ENCODE data around the gene SGMS1. TPM values are rescaled to one million over a fixed set of nuclear protein-coding genes. Genes with fewer than 3 reads are reported as not detected.

SGMS1 gene
- total and polyA plus RNA-seq, 2 donors from 2014 or later = 13.6 to 100 TPM

GRCh38 chr10:50405723-50406122 is 218.0 kb downstream of the SGMS1 start:
- DNase-seq (no peak), FAIRE-seq (no peak)
- Histone ChIP-seq H3K4me3 (ENCODE audit: low read length in 3 of 3) (no peak overlapping the region), H3K36me3 (ENCODE audit: control insufficient read depth in 2 of 3, insufficient read depth in 3 of 3, low read length in 3 of 3) (no peaks in the 10 kb centered on the region), H3K27ac (ENCODE audit: low read depth in 2 of 2, low read length in 2 of 2) (no peak overlapping the region), H3K9ac (ENCODE audit: low read length in 3 of 3) (no peak overlapping the region), H3K9me3 (ENCODE audit: control insufficient read depth in 2 of 3, insufficient read depth in 1 of 3, low read length in 3 of 3) (no peaks in the 10 kb centered on the region), H3K4me1 (ENCODE audit: control insufficient read depth in 2 of 3, insufficient read depth in 2 of 3, low read depth in 1 of 3, low read length in 3 of 3) (peaks cover 0 to 10% (median 4%) of the 10 kb centered on the region in 3 donors), H3K27me3 (ENCODE audit: control insufficient read depth, insufficient read depth, low read length) (no peaks in the 10 kb centered on the region)
- TF ChIP-seq CTCF (IDR thresholded peaks at IDR 0.05; ENCODE audit: borderline replicate concordance, extremely low read depth, insufficient read depth) = no peak
- intact Hi-C loops (cut with DNase I) = no loop called here

- H3K27ac ChIP-seq (ENCODE audit: low read depth in 2 of 2, low read length in 2 of 2) = no peak overlapping the region
- peak; percentile 90 for FAIRE-seq
- H3K9ac ChIP-seq (ENCODE audit: low read length in 3 of 3) = no peak overlapping the region
- DNase-seq = no peak
- H3K4me3 ChIP-seq (ENCODE audit: low read length in 3 of 3) = no peak overlapping the region
- no peaks in the 10 kb centered on the region for H3K27me3 ChIP-seq (ENCODE audit: control insufficient read depth, insufficient read depth, low read length)
- H3K36me3 ChIP-seq (ENCODE audit: control insufficient read depth in 2 of 3, insufficient read depth in 3 of 3, low read length in 3 of 3) = no peaks in the 10 kb centered on the region
- peaks cover 0 to 10% (median 3%) of the 10 kb centered on the region in 3 donors for H3K4me1 ChIP-seq (ENCODE audit: control insufficient read depth in 2 of 3, insufficient read depth in 2 of 3, low read depth in 1 of 3, low read length in 3 of 3)
- no peak for TF ChIP-seq CTCF (IDR thresholded peaks at IDR 0.05; ENCODE audit: borderline replicate concordance, extremely low read depth, insufficient read depth)
- H3K9me3 ChIP-seq (ENCODE audit: control insufficient read depth in 2 of 3, insufficient read depth in 1 of 3, low read length in 3 of 3) = no peaks in the 10 kb centered on the region
- intact Hi-C loops (cut with DNase I) = no loop called here
These were observed 219.6 kb downstream of the SGMS1 start for GRCh38 chr10:50404021-50404773.

- Histone ChIP-seq H3K27ac (ENCODE audit: low read depth in 2 of 2, low read length in 2 of 2) (no peak overlapping the region), H3K36me3 (ENCODE audit: control insufficient read depth in 2 of 3, insufficient read depth in 3 of 3, low read length in 3 of 3) (no peaks in the 10 kb centered on the region), H3K4me1 (ENCODE audit: control insufficient read depth in 2 of 3, insufficient read depth in 2 of 3, low read depth in 1 of 3, low read length in 3 of 3) (peaks cover 0 to 10% (median 3%) of the 10 kb centered on the region in 3 donors), H3K9me3 (ENCODE audit: control insufficient read depth in 2 of 3, insufficient read depth in 1 of 3, low read length in 3 of 3) (no peaks in the 10 kb centered on the region), H3K4me3 (ENCODE audit: low read length in 3 of 3) (no peak overlapping the region), H3K9ac (ENCODE audit: low read length in 3 of 3) (no peak overlapping the region), H3K27me3 (ENCODE audit: control insufficient read depth, insufficient read depth, low read length) (no peaks in the 10 kb centered on the region)
- no peak for FAIRE-seq
- no peak for TF ChIP-seq CTCF (IDR thresholded peaks at IDR 0.05; ENCODE audit: borderline replicate concordance, extremely low read depth, insufficient read depth)
- intact Hi-C loops (cut with DNase I) = no loop called here
- DNase-seq = no peak
These were observed 220.7 kb downstream of the SGMS1 start for GRCh38 chr10:50403074-50403473.
